Fibroblast of lung (primary cell): Measurements from ENCODE around the gene TARM1. TPM values are rescaled to one million over a fixed set of nuclear protein-coding genes. Genes with fewer than 3 reads are reported as not detected.

Experiments used
- DNase-seq, 2 donors: peaks; one replicate each; pipeline versions ENCODE4 v3.0.0 to v3.0.0-alpha.2; 2010; ENCODE audit warnings: low read depth in 2 of 2
- H2AFZ ChIP-seq: 2 replicates; pipeline ENCODE4 v1.5.1; 2012; ENCODE audit warnings: low read length, control low read depth, inconsistent platforms
- H3K27ac ChIP-seq: 2 replicates; pipeline ENCODE4 v1.5.1; 2011; ENCODE audit warnings: low read length, control low read depth; ENCODE audit not compliant: insufficient read depth
- H3K27me3 ChIP-seq: 2 replicates; pipeline ENCODE4 v1.5.1; 2011; ENCODE audit warnings: mild to moderate bottlenecking, low read length; ENCODE audit not compliant: control insufficient read depth, insufficient read depth
- H3K36me3 ChIP-seq: 2 replicates; pipeline ENCODE4 v1.5.1; 2011; ENCODE audit warnings: low read length; ENCODE audit not compliant: control insufficient read depth, insufficient read depth
- H3K4me1 ChIP-seq: 2 replicates; pipeline ENCODE4 v1.5.1; 2011; ENCODE audit warnings: low read length; ENCODE audit not compliant: control insufficient read depth, insufficient read depth; ENCODE audit errors: extremely low read depth
- H3K4me2 ChIP-seq: 2 replicates; pipeline ENCODE4 v1.5.1; 2011; ENCODE audit warnings: low read length, control low read depth; ENCODE audit not compliant: insufficient read depth; ENCODE audit errors: extremely low read depth
- H3K4me3 ChIP-seq, 4 experiments: fragments of 200-600 bp in 1 of 4; sonication (generic) in 1 of 4; replicated peaks in 1 of 4; 2 replicates each; pipeline ENCODE4 v1.5.1; 2011 to 2016; ENCODE audit warnings: low read length in 4 of 4, low read depth in 3 of 4, mild to moderate bottlenecking in 3 of 4, control low read depth in 2 of 4, inconsistent platforms in 1 of 4, mixed read lengths in 1 of 4; ENCODE audit not compliant: insufficient read depth in 1 of 4; ENCODE audit errors: control extremely low read depth in 1 of 4
- H3K79me2 ChIP-seq: 2 replicates; pipeline ENCODE4 v1.5.1; 2012; ENCODE audit warnings: mild to moderate bottlenecking, low read length, inconsistent platforms; ENCODE audit not compliant: control insufficient read depth, insufficient read depth
- H3K9ac ChIP-seq: 2 replicates; pipeline ENCODE4 v1.5.1; 2011; ENCODE audit warnings: mild to moderate bottlenecking, low read length, control low read depth; ENCODE audit not compliant: insufficient read depth
- H3K9me3 ChIP-seq: 2 replicates; pipeline ENCODE4 v1.5.1; 2012; ENCODE audit warnings: low read depth, low read length; ENCODE audit not compliant: control insufficient read depth, insufficient read depth
- H4K20me1 ChIP-seq: 2 replicates; pipeline ENCODE4 v1.5.1; 2011; ENCODE audit warnings: low read length; ENCODE audit not compliant: control insufficient read depth, insufficient read depth; ENCODE audit errors: extremely low read depth
- EZH2 ChIP-seq: IDR thresholded peaks from 2 replicates; pipeline ENCODE4 v1.5.1; 2012; ENCODE audit warnings: low read length, control low read depth, mild to moderate bottlenecking; ENCODE audit errors: missing control alignments
- polyA plus RNA-seq, 2 donors: library from polyadenylated mRNA; depleted of rRNA in 1 of 2; stranded (reverse) in 1 of 2; unstranded in 1 of 2; fragments of >200 nt; gene quantifications; 2 replicates each; pipeline ENCODE4 v1.2.1, GENCODE V29; 2011 to 2012; ENCODE audit warnings: missing spikeins in 1 of 2
- total RNA-seq: library from RNA; depleted of rRNA; stranded (reverse); fragments of >200 nt; gene quantifications from 2 replicates; pipeline ENCODE4 v1.2.1, GENCODE V29; 2014
- TF ChIP-seq, protein P1 (sequence below), 2 donors: IDR thresholded peaks in 1 of 2; conservative IDR thresholded peaks in 1 of 2; 1 replicate in 1 of 2; 2 replicates in 1 of 2; pipeline ENCODE4 v1.5.1; 2011 to 2012; ENCODE audit warnings: low read length in 2 of 2, control low read depth in 1 of 2, inconsistent platforms in 1 of 2, low read depth in 1 of 2, mild to moderate bottlenecking in 1 of 2

Gene TARM1
- total and polyA plus RNA-seq, 2 donors (not counting 1 experiment from before 2014, with no cell fraction given): not detected

- H3K4me3 ChIP-seq: no peak overlapping the region
- H3K4me1 ChIP-seq: no peaks in the 10 kb centered on the region
- H4K20me1 ChIP-seq: no peaks in the 10 kb centered on the region
- H3K9me3 ChIP-seq: no peaks in the 10 kb centered on the region
- H3K9ac ChIP-seq: no peak overlapping the region
- H3K4me2 ChIP-seq: no peak overlapping the region
- DNase-seq: no peak
- no peaks in the 10 kb centered on the region for H3K36me3 ChIP-seq
- no peak overlapping the region for H2AFZ ChIP-seq
- TF ChIP-seq, protein P1, sequence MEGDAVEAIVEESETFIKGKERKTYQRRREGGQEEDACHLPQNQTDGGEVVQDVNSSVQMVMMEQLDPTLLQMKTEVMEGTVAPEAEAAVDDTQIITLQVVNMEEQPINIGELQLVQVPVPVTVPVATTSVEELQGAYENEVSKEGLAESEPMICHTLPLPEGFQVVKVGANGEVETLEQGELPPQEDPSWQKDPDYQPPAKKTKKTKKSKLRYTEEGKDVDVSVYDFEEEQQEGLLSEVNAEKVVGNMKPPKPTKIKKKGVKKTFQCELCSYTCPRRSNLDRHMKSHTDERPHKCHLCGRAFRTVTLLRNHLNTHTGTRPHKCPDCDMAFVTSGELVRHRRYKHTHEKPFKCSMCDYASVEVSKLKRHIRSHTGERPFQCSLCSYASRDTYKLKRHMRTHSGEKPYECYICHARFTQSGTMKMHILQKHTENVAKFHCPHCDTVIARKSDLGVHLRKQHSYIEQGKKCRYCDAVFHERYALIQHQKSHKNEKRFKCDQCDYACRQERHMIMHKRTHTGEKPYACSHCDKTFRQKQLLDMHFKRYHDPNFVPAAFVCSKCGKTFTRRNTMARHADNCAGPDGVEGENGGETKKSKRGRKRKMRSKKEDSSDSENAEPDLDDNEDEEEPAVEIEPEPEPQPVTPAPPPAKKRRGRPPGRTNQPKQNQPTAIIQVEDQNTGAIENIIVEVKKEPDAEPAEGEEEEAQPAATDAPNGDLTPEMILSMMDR (conservative IDR thresholded peaks at IDR 0.05 in 1 of 2, IDR thresholded peaks at IDR 0.05 in 1 of 2; ENCODE audit: low read depth in 1 of 2, low read length in 2 of 2): no peak
- TF ChIP-seq EZH2: no peak
- no peaks in the 10 kb centered on the region for H3K79me2 ChIP-seq
- no peak overlapping the region for H3K27ac ChIP-seq
- no peaks in the 10 kb centered on the region for H3K27me3 ChIP-seq
Measured at GRCh38 chr19:54021932-54022331, 59.2 kb downstream of the TARM1 start.

GRCh38 chr19:54021363-54021762 is 59.8 kb downstream of the TARM1 start:
- Histone ChIP-seq H3K4me3 (no peak overlapping the region), H2AFZ (no peak overlapping the region), H3K9ac (no peak overlapping the region), H3K79me2 (no peaks in the 10 kb centered on the region), H3K9me3 (no peaks in the 10 kb centered on the region), H4K20me1 (no peaks in the 10 kb centered on the region), H3K4me2 (no peak overlapping the region), H3K4me1 (no peaks in the 10 kb centered on the region), H3K27me3 (no peaks in the 10 kb centered on the region), H3K36me3 (no peaks in the 10 kb centered on the region), H3K27ac (no peak overlapping the region)
- TF ChIP-seq, protein P1 (conservative IDR thresholded peaks at IDR 0.05 in 1 of 2, IDR thresholded peaks at IDR 0.05 in 1 of 2; ENCODE audit: low read depth in 1 of 2, low read length in 2 of 2): no peak
- no peak for TF ChIP-seq EZH2
- no peak for DNase-seq

Other genes with a start within 250 kb of the TARM1 start
- 3.1 and 9.1 TPM in 2 replicates for gene MYADM, start 213.5 kb downstream of the TARM1 start, total RNA-seq
- 46.0 and 51.5 TPM in 2 replicates for gene MYADM, start 213.5 kb downstream of the TARM1 start, polyA plus RNA-seq
- gene PRKCG, start 199.2 kb downstream of the TARM1 start, total RNA-seq: not detected in 2 replicates
- gene PRKCG, start 199.2 kb downstream of the TARM1 start, polyA plus RNA-seq: not detected in 2 replicates
- 0.17 and 0.26 TPM in 2 replicates for gene CACNG7, start 172.1 kb downstream of the TARM1 start, total RNA-seq
- 0.68 and 3.2 TPM in 2 replicates for gene CACNG7, start 172.1 kb downstream of the TARM1 start, polyA plus RNA-seq
- gene CACNG8, start 118.4 kb downstream of the TARM1 start, total RNA-seq: under 0.01 TPM in 1 of 2 replicates, not detected in the other
- 0.01 TPM in 2 replicates for gene CACNG8, start 118.4 kb downstream of the TARM1 start, polyA plus RNA-seq
- under 0.01 TPM in 1 of 2 replicates, not detected in the other for gene CACNG6, start 89.7 kb downstream of the TARM1 start, total RNA-seq
- 0.06 TPM in 1 of 2 replicates, not detected in the other for gene CACNG6, start 89.7 kb downstream of the TARM1 start, polyA plus RNA-seq
- not detected in 2 replicates for gene VSTM1, start 17.5 kb downstream of the TARM1 start, total RNA-seq
- gene VSTM1, start 17.5 kb downstream of the TARM1 start, polyA plus RNA-seq: not detected in 2 replicates
- gene OSCAR, start 19.4 kb upstream of the TARM1 start, total RNA-seq: under 0.01 and 0.51 TPM in 2 replicates
- 0.14 and 0.15 TPM in 2 replicates for gene OSCAR, start 19.4 kb upstream of the TARM1 start, polyA plus RNA-seq
- 10.3 and 22.8 TPM in 2 replicates for gene NDUFA3, start 21.5 kb upstream of the TARM1 start, total RNA-seq
- 35.4 and 35.9 TPM in 2 replicates for gene NDUFA3, start 21.5 kb upstream of the TARM1 start, polyA plus RNA-seq
- gene TFPT, start 34.3 kb upstream of the TARM1 start, total RNA-seq: 16.7 and 19.2 TPM in 2 replicates
- gene TFPT, start 34.3 kb upstream of the TARM1 start, polyA plus RNA-seq: 9.0 and 10.8 TPM in 2 replicates
- gene PRPF31, start 34.4 kb upstream of the TARM1 start, total RNA-seq: 43.4 and 45.2 TPM in 2 replicates
- 48.7 and 68.3 TPM in 2 replicates for gene PRPF31, start 34.4 kb upstream of the TARM1 start, polyA plus RNA-seq
- 6.2 and 10.4 TPM in 2 replicates for gene CNOT3, start 56.4 kb upstream of the TARM1 start, total RNA-seq
- gene CNOT3, start 56.4 kb upstream of the TARM1 start, polyA plus RNA-seq: 10.7 and 19.5 TPM in 2 replicates
- 6.7 and 7.3 TPM in 2 replicates for gene LENG1, start 78.4 kb upstream of the TARM1 start, total RNA-seq
- gene LENG1, start 78.4 kb upstream of the TARM1 start, polyA plus RNA-seq: 3.2 and 3.5 TPM in 2 replicates
- 0.26 and 0.33 TPM in 2 replicates for gene TMC4, start 91.8 kb upstream of the TARM1 start, total RNA-seq
- 0.25 and 0.59 TPM in 2 replicates for gene TMC4, start 91.8 kb upstream of the TARM1 start, polyA plus RNA-seq
- gene MBOAT7, start 108.2 kb upstream of the TARM1 start, total RNA-seq: 25.2 and 41.1 TPM in 2 replicates
- gene MBOAT7, start 108.2 kb upstream of the TARM1 start, polyA plus RNA-seq: 28.6 and 42.0 TPM in 2 replicates
- 57.8 and 61.6 TPM in 2 replicates for gene TSEN34, start 109.9 kb upstream of the TARM1 start, total RNA-seq
- 22.5 and 30.5 TPM in 2 replicates for gene TSEN34, start 109.9 kb upstream of the TARM1 start, polyA plus RNA-seq
- gene RPS9, start 119.5 kb upstream of the TARM1 start, total RNA-seq: 2,583 and 2,622 TPM in 2 replicates
- gene RPS9, start 119.5 kb upstream of the TARM1 start, polyA plus RNA-seq: 1,242 and 1,509 TPM in 2 replicates
- gene LILRB3, start 141.6 kb upstream of the TARM1 start, total RNA-seq: not detected in 2 replicates
- gene LILRB3, start 141.6 kb upstream of the TARM1 start, polyA plus RNA-seq: not detected in 2 replicates
- gene LILRA6, start 161.4 kb upstream of the TARM1 start, total RNA-seq: not detected in 2 replicates
- not detected in 2 replicates for gene LILRA6, start 161.4 kb upstream of the TARM1 start, polyA plus RNA-seq
- gene LILRB5, start 175.9 kb upstream of the TARM1 start, total RNA-seq: not detected in 2 replicates
- not detected in 2 replicates for gene LILRB5, start 175.9 kb upstream of the TARM1 start, polyA plus RNA-seq
- not detected in 2 replicates for gene LILRB2, start 199.7 kb upstream of the TARM1 start, total RNA-seq
- gene LILRB2, start 199.7 kb upstream of the TARM1 start, polyA plus RNA-seq: not detected in 2 replicates
- not detected in 2 replicates for gene LILRA5, start 231.8 kb upstream of the TARM1 start, total RNA-seq
- not detected in 2 replicates for gene LILRA5, start 231.8 kb upstream of the TARM1 start, polyA plus RNA-seq